ENCODE measurements around the gene RABAC1.

Gene RABAC1

GRCh38 chr19:41907994-41908615 lies 51.0 kb downstream of the RABAC1 start:
- no peak for DNase-seq
- TF ChIP-seq GATA1 (IDR thresholded peaks at IDR 0.05; ENCODE audit: low read depth, low read length): no peak
- no peak for TF ChIP-seq POLR2A (IDR thresholded peaks at IDR 0.05; ENCODE audit: low read length)

- TF ChIP-seq POLR2A (IDR thresholded peaks at IDR 0.05; ENCODE audit: low read length) (no peak), GATA1 (IDR thresholded peaks at IDR 0.05; ENCODE audit: low read depth, low read length) (no peak)
- no peak for DNase-seq
Observed at GRCh38 chr19:41906916-41907680, 52.0 kb downstream of the RABAC1 start.

Data from erythroblast (primary cell).